ENCODE measurements around the gene PCSK9. TPM values are rescaled to one million over a fixed set of nuclear protein-coding genes. Genes with fewer than 3 reads are reported as not detected.

PCSK9 gene
- total RNA-seq, 2 experiments from 2014 or later, result not detected

DNA sequence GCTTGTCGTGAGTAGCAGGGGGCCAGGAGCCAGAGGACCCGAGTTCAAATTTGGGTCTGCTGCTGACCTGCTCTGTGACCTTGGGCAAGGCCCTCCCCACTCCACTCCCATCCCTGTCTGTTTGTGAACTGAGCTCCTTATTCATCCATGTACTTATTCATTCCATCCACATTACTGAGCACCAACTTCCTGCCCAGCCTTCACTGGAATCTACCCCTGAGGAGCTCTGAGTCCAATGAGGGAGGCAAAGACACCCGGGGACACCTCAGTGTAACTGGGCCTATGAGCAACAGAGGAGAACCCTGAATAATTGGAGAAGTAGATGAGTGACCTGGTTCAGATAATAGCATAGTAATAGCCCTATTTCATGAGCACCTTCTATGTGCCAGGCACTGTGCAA is 31.7 kb upstream of the PCSK9 start:
- H3K27ac ChIP-seq (ENCODE audit: low read depth in 1 of 2, low read length in 2 of 2), result no peak overlapping the region
- Mint-ChIP-seq H3K9me3 (no peaks in the 10 kb centered on the region), H3K27me3 (no peaks in the 10 kb centered on the region), H3K4me1 (ENCODE audit: low read depth) (no peaks in the 10 kb centered on the region), H3K36me3 (ENCODE audit: low read depth) (no peaks in the 10 kb centered on the region), H3K4me3 (no peak overlapping the region), H3K27ac (no peak overlapping the region)
- intact Hi-C loops (cut with DNase I, micrococcal nuclease), result no loop called here
- H3K4me1 ChIP-seq (ENCODE audit: insufficient read depth, low read length), result no peaks in the 10 kb centered on the region
- H3K27me3 ChIP-seq (ENCODE audit: control insufficient read depth in 1 of 2, insufficient read depth in 2 of 2, low read length in 2 of 2), result no peaks in the 10 kb centered on the region
- no peaks in the 10 kb centered on the region for H3K36me3 ChIP-seq (ENCODE audit: insufficient read depth, low read length)
- no peaks in the 10 kb centered on the region for H3K9me3 ChIP-seq (ENCODE audit: control insufficient read depth in 1 of 2, insufficient read depth in 1 of 2, low read length in 2 of 2)
- TF ChIP-seq, protein P1, sequence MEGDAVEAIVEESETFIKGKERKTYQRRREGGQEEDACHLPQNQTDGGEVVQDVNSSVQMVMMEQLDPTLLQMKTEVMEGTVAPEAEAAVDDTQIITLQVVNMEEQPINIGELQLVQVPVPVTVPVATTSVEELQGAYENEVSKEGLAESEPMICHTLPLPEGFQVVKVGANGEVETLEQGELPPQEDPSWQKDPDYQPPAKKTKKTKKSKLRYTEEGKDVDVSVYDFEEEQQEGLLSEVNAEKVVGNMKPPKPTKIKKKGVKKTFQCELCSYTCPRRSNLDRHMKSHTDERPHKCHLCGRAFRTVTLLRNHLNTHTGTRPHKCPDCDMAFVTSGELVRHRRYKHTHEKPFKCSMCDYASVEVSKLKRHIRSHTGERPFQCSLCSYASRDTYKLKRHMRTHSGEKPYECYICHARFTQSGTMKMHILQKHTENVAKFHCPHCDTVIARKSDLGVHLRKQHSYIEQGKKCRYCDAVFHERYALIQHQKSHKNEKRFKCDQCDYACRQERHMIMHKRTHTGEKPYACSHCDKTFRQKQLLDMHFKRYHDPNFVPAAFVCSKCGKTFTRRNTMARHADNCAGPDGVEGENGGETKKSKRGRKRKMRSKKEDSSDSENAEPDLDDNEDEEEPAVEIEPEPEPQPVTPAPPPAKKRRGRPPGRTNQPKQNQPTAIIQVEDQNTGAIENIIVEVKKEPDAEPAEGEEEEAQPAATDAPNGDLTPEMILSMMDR (IDR thresholded peaks at IDR 0.05), result no peak
- ATAC-seq (ENCODE audit: poor library complexity) (no peak), DNase-seq (no peak)
- POLR2A ChIA-PET, result no interaction called here
- H3K4me3 ChIP-seq (ENCODE audit: low read length), result no peak overlapping the region
- CTCF ChIA-PET, result no interaction called here

DNA sequence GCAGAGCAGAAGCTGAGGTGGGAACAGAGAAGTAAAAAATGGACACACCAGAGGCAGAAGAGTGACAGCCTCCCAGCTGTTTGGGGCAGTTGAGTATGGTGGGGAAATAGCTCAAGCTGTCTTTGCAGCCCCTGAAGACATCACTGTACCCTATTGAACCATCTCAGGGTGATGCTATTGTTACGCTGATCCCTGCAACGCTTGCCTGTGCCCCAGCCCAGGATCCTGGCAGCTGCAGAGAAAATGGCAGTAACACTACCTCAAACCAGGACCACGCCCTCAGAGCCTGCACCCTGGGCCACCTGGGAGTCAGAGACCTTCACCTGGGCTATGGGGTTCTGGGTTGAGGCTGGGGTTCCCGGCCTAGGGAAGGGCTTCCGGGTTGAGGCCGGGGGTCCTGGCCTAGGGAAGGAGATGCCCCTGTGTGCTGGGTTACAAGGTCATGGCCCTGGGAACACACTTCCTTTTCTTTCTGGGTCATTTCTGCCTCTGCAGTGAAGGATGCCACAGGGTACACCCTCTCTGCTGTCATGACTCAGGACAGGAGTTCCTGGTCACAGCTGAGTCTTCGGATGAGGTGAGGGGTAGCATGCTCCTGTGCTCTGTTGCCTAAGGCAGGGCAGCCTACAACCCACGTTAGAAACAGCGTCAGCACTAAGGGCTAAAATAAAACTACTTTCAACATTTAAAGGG is 29.0 kb upstream of the PCSK9 start:
- Mint-ChIP-seq H3K9me3 (no peaks in the 10 kb centered on the region), H3K36me3 (ENCODE audit: low read depth) (no peaks in the 10 kb centered on the region), H3K27me3 (peaks cover 13% of the 10 kb centered on the region), H3K27ac (no peak overlapping the region), H3K4me3 (no peak overlapping the region), H3K4me1 (ENCODE audit: low read depth) (no peaks in the 10 kb centered on the region)
- DNase-seq, result no peak
- POLR2A ChIA-PET, result no interaction called here
- ATAC-seq (ENCODE audit: poor library complexity), result no peak
- H3K36me3 ChIP-seq (ENCODE audit: insufficient read depth, low read length), result no peaks in the 10 kb centered on the region
- H3K27me3 ChIP-seq (ENCODE audit: control insufficient read depth in 1 of 2, insufficient read depth in 2 of 2, low read length in 2 of 2), result peaks cover 0 to 2% of the 10 kb centered on the region in 2 experiments
- no peaks in the 10 kb centered on the region for H3K4me1 ChIP-seq (ENCODE audit: insufficient read depth, low read length)
- H3K9me3 ChIP-seq (ENCODE audit: control insufficient read depth in 1 of 2, insufficient read depth in 1 of 2, low read length in 2 of 2), result no peaks in the 10 kb centered on the region
- TF ChIP-seq, protein P1 (IDR thresholded peaks at IDR 0.05), result no peak
- no peak overlapping the region for H3K27ac ChIP-seq (ENCODE audit: low read depth in 1 of 2, low read length in 2 of 2)
- H3K4me3 ChIP-seq (ENCODE audit: low read length), result no peak overlapping the region
- intact Hi-C loops (cut with DNase I, micrococcal nuclease), result no loop called here
- CTCF ChIA-PET, result no interaction called here

DNA sequence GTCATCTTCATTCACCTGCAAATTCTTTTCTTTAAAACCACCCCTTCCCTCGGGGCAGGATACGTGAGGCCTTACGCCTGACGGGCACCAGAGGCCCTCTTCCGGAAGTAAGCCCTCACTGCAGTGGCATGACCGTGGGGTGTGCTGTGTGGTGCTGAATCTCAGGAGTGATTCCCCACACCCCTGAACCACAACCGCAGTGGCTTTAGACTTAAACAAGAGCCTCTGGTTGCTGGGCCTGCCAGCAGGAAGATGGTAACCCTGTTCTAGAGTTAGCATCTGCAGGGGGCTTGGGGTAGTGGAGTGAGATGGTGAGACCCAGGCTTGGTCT is 28.5 kb upstream of the PCSK9 start:
- H3K27me3 Mint-ChIP-seq, result peaks cover 13% of the 10 kb centered on the region
- no peak overlapping the region for H3K4me3 ChIP-seq (ENCODE audit: low read length)
- H3K4me1 Mint-ChIP-seq (ENCODE audit: low read depth), result no peaks in the 10 kb centered on the region
- DNase-seq (no peak), ATAC-seq (ENCODE audit: poor library complexity) (no peak)
- TF ChIP-seq, protein P1 (IDR thresholded peaks at IDR 0.05), result no peak
- ChIA-PET POLR2A (no interaction called here), CTCF (no interaction called here)
- H3K36me3 Mint-ChIP-seq (ENCODE audit: low read depth), result no peaks in the 10 kb centered on the region
- intact Hi-C loops (cut with DNase I, micrococcal nuclease), result no loop called here
- no peaks in the 10 kb centered on the region for H3K4me1 ChIP-seq (ENCODE audit: insufficient read depth, low read length)
- no peak overlapping the region for H3K27ac Mint-ChIP-seq
- H3K27me3 ChIP-seq (ENCODE audit: control insufficient read depth in 1 of 2, insufficient read depth in 2 of 2, low read length in 2 of 2), result peaks cover 0 to 6% of the 10 kb centered on the region in 2 experiments
- no peak overlapping the region for H3K27ac ChIP-seq (ENCODE audit: low read depth in 1 of 2, low read length in 2 of 2)
- H3K36me3 ChIP-seq (ENCODE audit: insufficient read depth, low read length), result no peaks in the 10 kb centered on the region
- no peaks in the 10 kb centered on the region for H3K9me3 Mint-ChIP-seq
- no peak overlapping the region for H3K4me3 Mint-ChIP-seq
- H3K9me3 ChIP-seq (ENCODE audit: control insufficient read depth in 1 of 2, insufficient read depth in 1 of 2, low read length in 2 of 2), result no peaks in the 10 kb centered on the region

All from CD4-positive, alpha-beta T cell (primary cell).